ENCODE results near the gene SUGCT. TPM values are rescaled to one million over a fixed set of nuclear protein-coding genes. Genes with fewer than 3 reads are reported as not detected.

Gene SUGCT
- total RNA-seq, 1 donor from 2014 or later: not detected

- intact Hi-C loops (cut with micrococcal nuclease): no loop called here
Measured at GRCh38 chr7:40509287-40509996, 374.6 kb downstream of the SUGCT start.

GRCh38 chr7:40516376-40516775 is 381.6 kb downstream of the SUGCT start:
- intact Hi-C loops (cut with micrococcal nuclease): no loop called here

- intact Hi-C loops (cut with micrococcal nuclease): no loop called here
Measured at GRCh38 chr7:40519009-40519408, 384.2 kb downstream of the SUGCT start.

GRCh38 chr7:40520986-40521738 is 386.4 kb downstream of the SUGCT start:
- intact Hi-C loops (cut with micrococcal nuclease): no loop called here

- intact Hi-C loops (cut with micrococcal nuclease): no loop called here
Measured at GRCh38 chr7:40525764-40526163, 391.0 kb downstream of the SUGCT start.

- intact Hi-C loops (cut with micrococcal nuclease): no loop called here
Measured at GRCh38 chr7:40526951-40527715, 392.3 kb downstream of the SUGCT start.

- intact Hi-C loops (cut with micrococcal nuclease): no loop called here
Measured at GRCh38 chr7:40527723-40528122, 392.9 kb downstream of the SUGCT start.

- intact Hi-C loops (cut with micrococcal nuclease): no loop called here
Measured at GRCh38 chr7:40530292-40530691, 395.5 kb downstream of the SUGCT start.

- intact Hi-C loops (cut with micrococcal nuclease): no loop called here
Measured at GRCh38 chr7:40531956-40532355, 397.2 kb downstream of the SUGCT start.

- intact Hi-C loops (cut with micrococcal nuclease): no loop called here
Measured at GRCh38 chr7:40535678-40536077, 400.9 kb downstream of the SUGCT start.

GRCh38 chr7:40536421-40536820 is 401.6 kb downstream of the SUGCT start:
- intact Hi-C loops (cut with micrococcal nuclease): no loop called here

GRCh38 chr7:40538281-40538680 is 403.5 kb downstream of the SUGCT start:
- intact Hi-C loops (cut with micrococcal nuclease): no loop called here

GRCh38 chr7:40541336-40541735 is 406.5 kb downstream of the SUGCT start:
- intact Hi-C loops (cut with micrococcal nuclease): no loop called here

- intact Hi-C loops (cut with micrococcal nuclease): no loop called here
Measured at GRCh38 chr7:40542982-40543741, 408.4 kb downstream of the SUGCT start.

- intact Hi-C loops (cut with micrococcal nuclease): no loop called here
Measured at GRCh38 chr7:40544221-40544723, 409.5 kb downstream of the SUGCT start.

GRCh38 chr7:40544871-40545303 is 410.1 kb downstream of the SUGCT start:
- intact Hi-C loops (cut with micrococcal nuclease): no loop called here

- intact Hi-C loops (cut with micrococcal nuclease): no loop called here
Measured at GRCh38 chr7:40545739-40546138, 410.9 kb downstream of the SUGCT start.

GRCh38 chr7:40546616-40547501 is 412.1 kb downstream of the SUGCT start:
- intact Hi-C loops (cut with micrococcal nuclease): no loop called here

GRCh38 chr7:40549372-40550039 is 414.7 kb downstream of the SUGCT start:
- intact Hi-C loops (cut with micrococcal nuclease): no loop called here
